Immature natural killer cell (primary cell): ENCODE measurements around the gene AKAP8L. TPM values are rescaled to one million over a fixed set of nuclear protein-coding genes. Genes with fewer than 3 reads are reported as not detected.
"Not testable (repeated sequence)": the region's sequence is repeated elsewhere in the genome, so short reads cannot be mapped to it uniquely, and the experiment has no call there.

Experiments used
- DNase-seq, 3 donors: peaks; one replicate each; pipeline ENCODE4 v3.0.0; 2022; ENCODE audit warnings: mixed read lengths in 1 of 3
- H3K27ac Mint-ChIP-seq, 6 donors: one replicate each; pipeline ENCODE4 v1.8.0; 2020; ENCODE audit warnings: mixed read lengths in 6 of 6, mild to moderate bottlenecking in 5 of 6, inconsistent platforms in 4 of 6, moderate library complexity in 3 of 6
- H3K27me3 Mint-ChIP-seq, 3 donors: one replicate each; pipeline ENCODE4 v1.8.0; 2020 to 2021; ENCODE audit warnings: low read depth in 3 of 3, mild to moderate bottlenecking in 3 of 3, mixed read lengths in 3 of 3, moderate library complexity in 3 of 3, inconsistent platforms in 1 of 3
- H3K36me3 Mint-ChIP-seq, 3 donors: one replicate each; pipeline ENCODE4 v1.8.0; 2020; ENCODE audit warnings: mixed read lengths in 3 of 3, inconsistent platforms in 2 of 3, mild to moderate bottlenecking in 2 of 3
- H3K4me1 Mint-ChIP-seq, 2 donors: one replicate each; pipeline ENCODE4 v1.8.0; 2020; ENCODE audit warnings: inconsistent platforms in 2 of 2, mild to moderate bottlenecking in 2 of 2, mixed read lengths in 2 of 2, moderate library complexity in 1 of 2
- H3K4me3 Mint-ChIP-seq, 5 donors: one replicate each; pipeline ENCODE4 v1.8.0; 2020; ENCODE audit warnings: mild to moderate bottlenecking in 5 of 5, mixed read lengths in 5 of 5, inconsistent platforms in 3 of 5, moderate library complexity in 3 of 5
- H3K9me3 Mint-ChIP-seq, 6 donors: one replicate each; pipeline ENCODE4 v1.8.0; 2020; ENCODE audit warnings: mild to moderate bottlenecking in 6 of 6, mixed read lengths in 6 of 6, inconsistent platforms in 4 of 6, moderate library complexity in 3 of 6
- polyA plus RNA-seq, 3 donors: library from polyadenylated mRNA; unstranded; fragments of 300-500 nt; fragmentation: Illumina TruSeq; gene quantifications; one replicate each; pipeline ENCODE4 v1.2.3, GENCODE V29; 2021

AKAP8L gene
- polyA plus RNA-seq, 3 donors from 2014 or later, result 28.4 to 58.5 (median 29.6) TPM

DNA sequence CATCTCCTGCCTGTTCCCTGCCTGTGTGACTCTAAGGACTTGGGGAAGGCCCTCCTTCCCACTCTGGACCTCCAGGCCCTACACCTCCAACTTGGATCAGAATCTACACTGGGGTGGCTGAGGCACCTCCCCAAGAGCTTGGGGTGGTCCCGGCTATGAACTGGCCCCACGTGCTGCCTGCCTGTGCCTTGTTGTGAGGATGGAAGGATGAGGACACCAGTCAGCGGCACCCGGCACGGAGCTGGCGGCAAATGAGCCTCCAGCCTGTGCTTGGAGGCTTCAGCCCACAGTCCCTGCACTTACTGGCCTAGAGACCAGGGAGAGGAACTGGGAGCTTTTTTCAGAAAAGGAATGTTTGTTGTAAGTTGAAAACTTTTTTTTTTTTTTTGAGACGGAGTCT, 47.7 kb downstream of the AKAP8L start:
- Mint-ChIP-seq H3K4me1 (peaks cover 6 to 11% of the 10 kb centered on the region in 2 donors), H3K36me3 (peaks cover 0 to 21% (median 4%) of the 10 kb centered on the region in 3 donors), H3K4me3 (no peak overlapping the region), H3K27ac (no peak overlapping the region), H3K27me3 (peaks cover 1 to 17% (median 7%) of the 10 kb centered on the region in 3 donors), H3K9me3 (no peaks in the 10 kb centered on the region)
- no peak for DNase-seq

DNA sequence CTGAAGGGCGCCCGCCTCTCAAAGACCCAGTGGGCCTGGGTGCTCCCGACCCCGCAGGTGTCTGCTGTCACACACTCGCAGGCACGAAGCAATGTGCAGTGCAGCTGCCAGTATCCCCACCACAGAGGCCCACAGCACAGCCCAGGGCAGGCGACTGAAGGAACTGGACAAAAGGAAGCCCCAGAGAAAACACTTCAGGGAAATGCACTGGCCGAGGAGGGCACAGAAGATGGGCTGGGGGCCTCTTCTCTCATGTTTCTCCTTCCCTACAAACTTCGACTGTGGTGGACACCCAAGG, 49.2 kb downstream of the AKAP8L start:
- DNase-seq, result no peak
- H3K27me3 Mint-ChIP-seq, result peaks cover 1 to 22% (median 7%) of the 10 kb centered on the region in 3 donors
- peaks cover 0 to 21% (median 4%) of the 10 kb centered on the region in 3 donors for H3K36me3 Mint-ChIP-seq
- H3K9me3 Mint-ChIP-seq, result no peaks in the 10 kb centered on the region
- H3K4me3 Mint-ChIP-seq, result no peak overlapping the region
- peaks cover 0 to 6% of the 10 kb centered on the region in 2 donors for H3K4me1 Mint-ChIP-seq
- no peak overlapping the region for H3K27ac Mint-ChIP-seq

DNA sequence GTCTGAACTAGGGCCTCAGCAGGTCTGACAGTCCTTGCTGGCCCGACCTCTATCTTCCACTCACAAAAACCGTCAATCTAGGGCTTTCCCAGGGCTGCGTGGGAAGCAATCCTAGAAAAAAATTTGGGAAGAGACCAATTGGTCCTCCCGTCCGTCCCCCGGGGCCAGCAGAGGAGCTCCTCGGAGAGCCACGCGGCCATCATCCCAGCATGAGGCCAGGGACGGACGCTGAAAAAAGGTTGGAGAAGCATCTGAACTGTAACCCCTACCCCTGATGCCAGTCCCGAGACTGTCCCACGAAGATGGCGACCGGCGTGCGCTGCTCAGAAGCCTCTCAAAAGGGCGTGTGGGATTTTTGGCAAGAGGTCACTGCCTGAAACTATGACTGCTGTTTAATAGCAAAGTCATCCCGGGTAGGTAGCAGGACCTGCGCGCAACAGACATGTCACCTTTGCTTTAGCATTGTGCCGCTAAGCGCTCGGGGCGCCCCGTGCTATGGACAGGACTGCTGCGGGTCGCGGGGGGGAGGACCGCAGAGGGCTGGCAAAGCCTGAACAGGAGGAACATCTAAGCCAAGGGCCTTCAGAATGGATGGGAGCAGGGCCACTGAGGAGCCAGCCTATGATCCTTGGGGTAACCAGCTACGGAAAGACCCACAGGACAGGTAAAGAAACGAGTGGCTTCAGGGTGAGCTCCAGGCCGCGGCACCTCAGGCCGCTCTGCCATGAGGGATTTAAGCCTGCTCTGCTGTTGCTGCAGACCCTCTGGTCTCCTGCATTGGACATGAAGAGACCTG, 49.8 kb downstream of the AKAP8L start:
- Mint-ChIP-seq H3K36me3 (peaks cover 0 to 21% (median 4%) of the 10 kb centered on the region in 3 donors), H3K27me3 (peaks cover 1 to 22% (median 7%) of the 10 kb centered on the region in 3 donors), H3K4me1 (peaks cover 0 to 1% of the 10 kb centered on the region in 2 donors), H3K4me3 (no peak overlapping the region), H3K9me3 (no peaks in the 10 kb centered on the region), H3K27ac (no peak overlapping the region)
- DNase-seq, result no peak

GRCh38 chr19:15368051-15368632, 50.6 kb downstream of the AKAP8L start:
- H3K27ac Mint-ChIP-seq, result no peak overlapping the region
- H3K4me3 Mint-ChIP-seq, result no peak overlapping the region
- H3K36me3 Mint-ChIP-seq, result peaks cover 3 to 22% (median 4%) of the 10 kb centered on the region in 3 donors
- no peaks in the 10 kb centered on the region for H3K4me1 Mint-ChIP-seq
- H3K9me3 Mint-ChIP-seq, result no peaks in the 10 kb centered on the region
- no peak for DNase-seq
- peaks cover 1 to 22% (median 5%) of the 10 kb centered on the region in 3 donors for H3K27me3 Mint-ChIP-seq

- Mint-ChIP-seq H3K9me3 (no peaks in the 10 kb centered on the region), H3K27ac (no peak overlapping the region), H3K4me1 (no peaks in the 10 kb centered on the region), H3K27me3 (peaks cover 1 to 21% (median 5%) of the 10 kb centered on the region in 3 donors), H3K4me3 (no peak overlapping the region), H3K36me3 (peaks cover 3 to 17% (median 4%) of the 10 kb centered on the region in 3 donors)
- DNase-seq, result no peak
These were observed 51.3 kb downstream of the AKAP8L start for GRCh38 chr19:15367439-15367838.

DNA sequence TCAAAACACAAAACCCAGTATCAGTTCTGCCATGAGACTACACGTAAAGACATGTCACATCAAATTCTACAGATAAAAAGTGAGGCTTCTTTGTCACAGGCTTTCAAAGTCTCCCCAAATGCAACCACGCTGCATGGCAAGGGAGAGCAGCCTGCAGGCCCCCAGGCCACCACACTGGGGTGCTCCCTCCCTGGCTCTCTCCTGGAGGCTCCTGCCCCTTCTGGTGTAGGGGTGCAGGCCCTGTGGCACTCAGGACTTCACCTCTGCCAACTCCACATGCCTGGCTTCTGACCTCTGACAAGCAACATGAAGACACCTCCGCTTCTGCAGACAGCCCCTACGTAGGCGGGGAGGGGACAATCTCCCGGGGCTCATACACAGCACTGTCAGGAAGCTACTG, 53.5 kb downstream of the AKAP8L start:
- peaks cover 3 to 4% of the 10 kb centered on the region in 2 donors for H3K4me1 Mint-ChIP-seq
- no peaks in the 10 kb centered on the region for H3K9me3 Mint-ChIP-seq
- H3K36me3 Mint-ChIP-seq, result peaks cover 2 to 20% (median 20%) of the 10 kb centered on the region in 3 donors
- H3K27ac Mint-ChIP-seq, result no peak overlapping the region
- peaks cover under 1 to 24% (median 7%) of the 10 kb centered on the region in 3 donors for H3K27me3 Mint-ChIP-seq
- no peak for DNase-seq
- H3K4me3 Mint-ChIP-seq, result no peak overlapping the region

DNA sequence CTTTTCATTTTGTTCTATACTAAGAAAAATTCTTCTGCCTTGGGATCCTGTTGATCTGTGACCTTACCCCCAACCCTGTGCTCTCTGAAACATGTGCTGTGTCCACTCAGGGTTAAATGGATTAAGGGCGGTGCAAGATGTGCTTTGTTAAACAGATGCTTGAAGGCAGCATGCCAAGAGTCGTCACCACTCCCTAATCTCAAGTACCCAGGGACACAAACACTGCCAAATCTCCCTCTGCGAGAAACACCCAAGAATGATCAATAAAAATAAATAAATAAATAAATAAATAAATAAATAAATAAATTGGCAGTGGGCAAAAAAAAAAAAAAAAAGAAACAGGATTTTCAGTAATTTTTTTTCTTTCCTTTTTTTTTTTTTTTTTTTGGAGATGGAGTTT, 55.0 kb downstream of the AKAP8L start:
- H3K36me3 Mint-ChIP-seq, result peaks cover 0 to 26% (median 24%) of the 10 kb centered on the region in 3 donors
- not testable (repeated sequence) for H3K9me3 Mint-ChIP-seq, H3K4me1 Mint-ChIP-seq, DNase-seq, H3K4me3 Mint-ChIP-seq
- peaks cover 2 to 16% (median 7%) of the 10 kb centered on the region in 3 donors for H3K27me3 Mint-ChIP-seq
- H3K27ac Mint-ChIP-seq, result peak overlapping the region in 1 of 6 donors; percentile 53

- H3K36me3 Mint-ChIP-seq, result peaks cover 3 to 33% (median 32%) of the 10 kb centered on the region in 3 donors
- not testable (repeated sequence) for DNase-seq, H3K9me3 Mint-ChIP-seq
These were observed 55.7 kb downstream of the AKAP8L start for GRCh38 chr19:15363048-15363447.

DNA sequence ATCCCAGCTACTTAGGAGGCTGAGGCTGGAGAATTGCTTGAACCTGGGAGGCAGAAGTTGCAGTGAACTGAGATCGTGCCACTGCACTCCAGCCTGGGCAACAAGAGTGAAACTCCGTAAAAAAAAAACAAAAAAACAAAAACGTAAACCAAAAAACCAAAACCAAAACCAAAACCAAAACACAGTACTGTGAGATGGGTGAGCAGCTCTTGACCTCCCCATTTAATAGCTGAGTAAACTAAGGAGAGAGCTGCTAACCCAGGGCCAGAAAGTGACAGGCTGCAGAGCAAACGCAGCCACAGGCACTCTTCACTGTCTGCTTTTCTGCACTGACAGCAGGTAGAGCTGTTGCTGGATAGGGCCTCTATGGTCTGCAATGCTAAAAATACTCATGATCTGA, 58.8 kb downstream of the AKAP8L start:
- Mint-ChIP-seq H3K27ac (peak overlapping the region; percentile 22 to 69 (median 46)), H3K36me3 (peaks cover 9 to 44% (median 38%) of the 10 kb centered on the region in 3 donors)
- H3K4me3 Mint-ChIP-seq, H3K4me1 Mint-ChIP-seq, H3K9me3 Mint-ChIP-seq, H3K27me3 Mint-ChIP-seq: not testable (repeated sequence)
- DNase-seq, result peak in 2 of 3 donors; percentile 10 to 24

More at GRCh38 chr19:15363048-15363447, 55.7 kb downstream of the AKAP8L start:
- not testable (repeated sequence) for H3K4me3 Mint-ChIP-seq, H3K27ac Mint-ChIP-seq, H3K4me1 Mint-ChIP-seq
- peaks cover 2 to 11% (median 5%) of the 10 kb centered on the region in 3 donors for H3K27me3 Mint-ChIP-seq

- no peak for DNase-seq
- Mint-ChIP-seq H3K36me3 (peaks cover 9 to 53% (median 42%) of the 10 kb centered on the region in 3 donors), H3K27me3 (peaks cover 2 to 8% (median 2%) of the 10 kb centered on the region in 3 donors), H3K4me3 (no peak overlapping the region), H3K27ac (peak overlapping the region in 4 of 6 donors; percentile 4 to 75 (median 37)), H3K4me1 (peaks cover 5 to 8% of the 10 kb centered on the region in 2 donors), H3K9me3 (no peaks in the 10 kb centered on the region)
These were observed 59.9 kb downstream of the AKAP8L start for GRCh38 chr19:15358918-15359317.

DNA sequence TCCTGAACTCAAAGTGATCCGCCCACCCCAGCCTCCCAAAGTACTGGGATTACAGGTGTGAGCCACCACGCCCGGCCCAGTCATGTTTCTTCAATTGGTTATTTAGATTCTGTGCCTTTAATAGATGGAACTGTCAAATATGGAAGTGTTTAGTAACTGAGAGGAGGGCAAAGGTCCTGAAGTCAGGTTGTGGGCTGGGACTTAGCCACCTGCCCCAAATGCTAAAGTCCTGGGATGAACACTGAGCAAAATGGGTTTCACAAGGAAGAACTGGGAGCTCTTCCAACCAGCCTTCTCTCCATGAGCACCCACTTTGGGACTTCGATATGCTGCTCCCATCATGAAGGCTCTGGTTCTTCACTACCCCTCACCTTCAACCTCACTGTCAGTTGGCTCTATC, 60.9 kb downstream of the AKAP8L start:
- Mint-ChIP-seq H3K4me1 (peaks cover 5 to 8% of the 10 kb centered on the region in 2 donors), H3K27ac (no peak overlapping the region), H3K9me3 (no peaks in the 10 kb centered on the region), H3K4me3 (no peak overlapping the region), H3K27me3 (peaks cover 2 to 8% (median 2%) of the 10 kb centered on the region in 3 donors), H3K36me3 (peaks cover 9 to 51% (median 40%) of the 10 kb centered on the region in 3 donors)
- no peak for DNase-seq

- Mint-ChIP-seq H3K27me3 (peaks cover 0 to 4% (median 3%) of the 10 kb centered on the region in 3 donors), H3K4me1 (no peaks in the 10 kb centered on the region), H3K36me3 (peaks cover 9 to 35% (median 23%) of the 10 kb centered on the region in 3 donors), H3K9me3 (no peaks in the 10 kb centered on the region), H3K27ac (no peak overlapping the region), H3K4me3 (no peak overlapping the region)
- no peak for DNase-seq
These were observed 64.1 kb downstream of the AKAP8L start for GRCh38 chr19:15354566-15355296.

DNA sequence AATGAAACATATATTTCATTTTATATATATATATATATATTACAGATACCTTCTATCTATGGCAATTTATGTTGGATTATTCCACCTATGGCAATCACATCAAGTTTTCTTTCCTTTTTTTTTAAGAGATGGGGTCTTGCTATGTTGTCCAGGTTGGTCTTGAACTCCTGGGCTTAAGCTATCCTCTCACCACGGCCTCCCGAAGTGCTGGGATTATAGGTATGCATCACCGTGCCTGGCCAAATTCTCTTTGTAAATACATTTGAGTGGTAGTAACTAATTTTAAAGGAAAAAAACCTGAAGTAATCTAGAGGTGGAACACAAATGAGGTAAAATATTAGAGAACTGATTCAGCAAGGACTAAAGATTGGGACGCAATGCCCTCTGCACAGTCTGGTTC, 64.9 kb downstream of the AKAP8L start:
- DNase-seq, result no peak
- peak overlapping the region in 2 of 6 donors; percentile 2 to 25 for H3K27ac Mint-ChIP-seq
- no peaks in the 10 kb centered on the region for H3K9me3 Mint-ChIP-seq
- H3K27me3 Mint-ChIP-seq, result peaks cover 0 to 4% (median 3%) of the 10 kb centered on the region in 3 donors
- no peaks in the 10 kb centered on the region for H3K4me1 Mint-ChIP-seq
- peaks cover 9 to 32% (median 19%) of the 10 kb centered on the region in 3 donors for H3K36me3 Mint-ChIP-seq
- H3K4me3 Mint-ChIP-seq, result no peak overlapping the region

- H3K36me3 Mint-ChIP-seq, result peaks cover 3 to 20% (median 8%) of the 10 kb centered on the region in 3 donors
- H3K27ac Mint-ChIP-seq, DNase-seq, H3K4me1 Mint-ChIP-seq, H3K9me3 Mint-ChIP-seq, H3K27me3 Mint-ChIP-seq, H3K4me3 Mint-ChIP-seq: not testable (repeated sequence)
These were observed 66.3 kb downstream of the AKAP8L start for GRCh38 chr19:15352535-15352934.
